ENCODE measurements around the gene DPYSL4.

Gene DPYSL4

GRCh38 chr10:132197271-132198067, 10.7 kb downstream of the DPYSL4 start:
- no peak for DNase-seq

DNA sequence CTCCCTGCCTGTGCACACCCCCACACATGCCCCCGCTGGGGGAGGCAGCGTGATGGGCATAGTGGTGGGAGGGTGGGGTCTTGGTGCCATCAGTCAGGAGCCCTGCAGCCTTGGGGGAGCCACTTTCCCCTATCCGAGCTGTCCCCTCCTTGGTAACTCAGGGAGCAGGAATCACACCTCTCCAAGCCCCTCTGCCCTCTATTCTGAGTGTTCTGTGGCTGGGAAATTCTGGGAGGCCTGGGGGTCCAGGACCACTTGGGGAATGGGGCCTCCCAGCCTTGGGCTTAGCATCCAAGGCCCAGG, 11.3 kb downstream of the DPYSL4 start:
- no peak for DNase-seq

DNA sequence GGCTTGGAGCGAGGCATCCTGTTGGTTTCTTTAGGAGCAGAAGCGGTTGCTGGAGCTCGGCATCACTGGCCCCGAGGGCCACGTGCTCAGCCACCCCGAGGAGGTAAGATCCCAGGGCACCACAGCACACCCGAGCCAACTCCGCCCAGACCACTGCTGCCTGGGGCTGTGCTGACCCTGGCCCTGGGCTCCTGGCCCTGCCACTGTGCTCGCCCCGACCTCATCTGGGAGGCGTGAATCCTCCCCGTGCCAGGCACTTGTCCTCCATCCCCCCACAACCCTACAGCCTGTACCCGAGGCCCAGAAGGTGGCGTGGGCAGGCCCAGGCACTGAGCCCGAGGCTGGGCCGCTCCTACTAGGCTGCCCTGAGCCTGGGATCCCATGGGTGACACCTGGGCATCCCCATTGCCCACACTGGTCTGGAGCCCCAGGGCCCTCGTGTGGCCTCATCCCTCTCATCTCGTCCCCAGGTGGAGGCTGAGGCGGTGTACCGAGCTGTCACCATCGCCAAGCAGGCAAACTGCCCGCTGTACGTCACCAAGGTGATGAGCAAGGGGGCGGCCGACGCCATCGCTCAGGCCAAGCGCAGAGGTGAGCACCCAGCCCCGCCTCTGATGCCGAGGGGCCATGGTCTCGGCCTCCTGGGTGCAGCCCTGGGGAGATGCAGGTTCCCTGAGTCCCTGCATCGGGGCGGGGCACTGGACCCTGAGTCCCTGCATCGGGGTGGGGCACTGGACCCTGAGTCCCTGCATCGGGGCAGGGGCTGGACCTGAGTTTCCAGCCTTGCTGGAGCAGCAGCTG, 11.8 kb downstream of the DPYSL4 start:
- no peak for DNase-seq

GRCh38 chr10:132199268-132199853, 12.6 kb downstream of the DPYSL4 start:
- DNase-seq = no peak

GRCh38 chr10:132199854-132200311, 13.1 kb downstream of the DPYSL4 start:
- DNase-seq = no peak

DNA sequence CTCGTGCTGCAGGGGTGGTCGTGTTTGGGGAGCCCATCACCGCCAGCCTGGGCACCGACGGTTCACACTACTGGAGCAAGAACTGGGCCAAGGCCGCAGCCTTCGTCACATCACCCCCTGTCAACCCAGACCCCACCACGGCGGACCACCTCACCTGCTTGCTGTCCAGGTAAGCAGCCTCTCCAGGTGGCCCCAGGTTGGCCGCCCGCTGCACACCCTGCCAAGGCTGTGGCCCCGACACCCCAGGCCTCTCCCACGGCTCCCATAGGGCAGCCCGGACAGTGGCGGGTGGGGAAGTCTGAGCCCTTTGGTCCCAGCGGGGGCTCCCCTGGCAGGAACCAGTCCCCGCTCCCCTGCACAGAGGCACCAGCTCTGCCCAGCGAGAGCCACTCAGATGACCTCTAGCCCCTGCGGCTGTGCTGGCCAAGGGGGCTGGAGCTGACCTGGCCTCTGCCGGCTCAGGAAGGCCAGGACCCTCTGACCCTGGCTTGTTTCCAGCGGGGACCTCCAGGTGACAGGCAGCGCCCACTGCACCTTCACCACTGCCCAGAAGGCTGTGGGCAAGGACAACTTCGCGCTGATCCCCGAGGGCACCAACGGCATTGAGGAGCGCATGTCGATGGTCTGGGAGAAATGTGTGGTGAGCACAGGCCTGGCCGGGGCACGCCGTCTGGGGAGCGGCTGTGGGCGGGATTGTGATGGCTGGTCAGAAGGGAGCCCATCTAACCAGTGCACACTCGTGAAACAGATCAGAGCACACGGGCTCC, 13.8 kb downstream of the DPYSL4 start:
- DNase-seq = no peak

GRCh38 chr10:132201111-132201969, 14.6 kb downstream of the DPYSL4 start:
- no peak for DNase-seq

GRCh38 chr10:132202070-132202970, 15.6 kb downstream of the DPYSL4 start:
- no peak for DNase-seq

GRCh38 chr10:132203256-132204077, 16.7 kb downstream of the DPYSL4 start:
- no peak for DNase-seq

DNA sequence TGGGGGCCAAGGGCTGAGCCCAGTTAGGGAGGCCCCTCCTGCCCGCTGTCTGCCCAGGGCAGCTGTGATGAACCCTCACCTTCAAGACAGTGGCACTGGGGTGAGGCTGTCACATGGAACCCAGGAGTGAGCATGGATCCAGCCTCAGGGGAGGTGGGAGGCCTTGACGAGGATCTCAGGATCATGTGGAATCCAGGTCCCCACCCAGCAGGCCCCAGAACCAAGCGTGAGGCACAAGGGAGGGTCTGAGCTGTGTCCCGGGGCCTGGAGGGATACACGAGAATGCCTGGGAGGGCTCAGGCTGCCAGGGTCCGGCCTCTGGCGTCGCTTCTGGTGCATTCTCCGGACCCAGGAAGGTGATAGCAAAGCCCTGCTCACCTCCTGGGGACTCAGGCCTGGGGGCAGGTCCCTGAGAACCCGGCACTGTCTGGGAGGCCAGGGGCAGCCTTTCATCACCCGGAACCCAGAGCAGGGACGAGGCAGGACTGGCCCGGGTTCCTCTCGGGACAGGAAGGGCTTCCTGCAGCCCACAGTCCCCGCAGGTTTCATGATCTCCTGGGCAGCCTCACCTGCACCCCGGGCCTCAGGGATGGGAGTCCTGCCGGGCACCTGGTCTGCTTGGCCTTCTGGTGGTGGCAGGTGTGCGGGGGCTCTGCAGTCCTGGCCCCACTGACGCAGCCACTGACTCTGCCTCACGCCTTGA, 17.5 kb downstream of the DPYSL4 start:
- no peak for DNase-seq

- no peak for DNase-seq
These were observed 18.2 kb downstream of the DPYSL4 start for GRCh38 chr10:132204781-132205473.

DNA sequence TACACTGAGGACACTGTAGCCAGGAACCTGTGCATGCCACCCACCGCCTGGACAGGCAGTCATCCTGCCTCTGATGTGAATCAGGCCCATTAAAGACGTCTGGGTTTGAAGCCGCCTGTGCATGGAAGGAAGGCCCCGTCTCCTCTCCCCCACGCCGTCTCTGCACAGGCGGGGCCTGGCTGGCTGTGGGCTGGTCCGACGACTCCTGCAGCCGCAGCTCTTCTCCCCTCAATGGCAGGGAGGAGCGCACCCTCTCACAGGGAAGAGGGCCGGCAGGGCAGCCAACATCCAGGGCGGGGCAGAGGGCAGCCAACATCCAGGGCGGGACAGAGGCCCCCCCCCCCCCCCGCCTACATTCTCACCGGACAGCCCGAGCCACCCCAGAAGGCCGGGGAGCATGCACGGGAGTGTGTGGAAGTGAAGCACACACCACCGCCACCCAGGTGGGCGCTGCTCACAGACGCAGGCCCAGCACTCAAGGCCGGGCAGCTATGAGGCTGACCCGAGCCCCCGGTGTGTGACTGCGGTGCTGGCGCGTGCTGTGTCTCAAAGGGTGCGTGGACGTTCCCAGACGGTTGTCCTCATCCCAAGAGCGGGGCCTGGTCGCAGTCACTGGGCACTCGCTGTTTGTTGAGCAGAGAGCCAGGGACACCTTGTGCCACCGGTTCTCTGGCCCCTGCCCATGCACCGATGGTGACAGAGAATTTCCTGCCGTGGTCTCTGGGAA, 19.1 kb downstream of the DPYSL4 start:
- no peak for DNase-seq

- DNase-seq = no peak
These were observed 19.6 kb downstream of the DPYSL4 start for GRCh38 chr10:132206377-132206745.

DNA sequence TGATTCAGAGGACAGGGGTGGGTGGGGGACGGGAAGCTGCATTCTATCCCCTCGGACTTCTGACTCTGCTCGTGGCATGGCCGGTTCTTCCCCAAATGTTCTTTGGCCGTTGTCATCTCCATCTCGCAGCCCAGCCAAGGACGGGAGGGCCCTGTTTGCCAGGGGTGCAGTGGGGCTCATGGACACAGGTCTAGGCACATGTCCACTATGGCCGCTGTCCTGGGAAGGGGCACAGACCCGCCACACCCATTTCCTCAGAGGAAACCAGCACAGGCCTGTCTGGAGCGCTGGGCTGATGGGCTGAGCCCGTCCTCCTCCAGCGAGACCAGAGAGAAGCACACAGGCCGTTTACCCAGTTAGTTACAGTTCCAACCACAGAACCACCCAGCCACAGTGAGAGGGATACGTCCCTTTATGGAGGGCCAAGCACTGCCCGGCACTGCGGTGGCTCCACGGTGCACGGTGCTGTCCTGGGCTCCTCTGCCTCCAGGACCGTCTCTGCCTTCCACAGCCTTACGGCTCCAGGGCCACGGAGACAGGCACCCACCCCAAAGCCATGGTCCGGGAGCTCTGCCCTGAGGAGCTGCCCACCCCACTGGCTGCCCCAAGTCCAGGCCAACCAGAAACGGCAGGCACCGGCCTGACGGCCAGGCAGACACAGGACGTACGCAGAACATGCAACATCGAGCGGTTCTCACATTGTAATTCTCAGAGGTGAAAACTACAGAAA, 20.2 kb downstream of the DPYSL4 start:
- no peak for DNase-seq

GRCh38 chr10:132207536-132208461, 21.1 kb downstream of the DPYSL4 start:
- no peak for DNase-seq

GRCh38 chr10:132208462-132209050, 21.8 kb downstream of the DPYSL4 start:
- no peak for DNase-seq
